Parathyroid adenoma (tissue), 2 donors: Measurements from ENCODE around the gene LINGO4.

Source experiments
- H2AFZ ChIP-seq: fragments of 300-600 bp; sonication (generic); one replicate; pipeline ENCODE4 v1.7.0; 2017; ENCODE audit warnings: antibody characterized with exemption, mild to moderate bottlenecking
- H3K27ac ChIP-seq: fragments of 300-600 bp; sonication (generic); one replicate; pipeline ENCODE4 v1.7.0; 2017
- H3K27me3 ChIP-seq: fragments of 300-600 bp; sonication (generic); one replicate; pipeline ENCODE4 v1.7.0; 2017; ENCODE audit warnings: low read length; ENCODE audit not compliant: control insufficient read depth, insufficient read depth
- H3K36me3 ChIP-seq: fragments of 300-600 bp; sonication (generic); one replicate; pipeline ENCODE4 v1.7.0; 2017; ENCODE audit warnings: low read length; ENCODE audit not compliant: control insufficient read depth, insufficient read depth
- H3K4me1 ChIP-seq: fragments of 300-600 bp; sonication (generic); one replicate; pipeline ENCODE4 v1.7.0; 2017; ENCODE audit warnings: control low read depth
- H3K4me2 ChIP-seq: fragments of 300-600 bp; sonication (generic); one replicate; pipeline ENCODE4 v1.7.0; 2017; ENCODE audit warnings: low read length
- H3K4me3 ChIP-seq: fragments of 300-600 bp; sonication (generic); one replicate; pipeline ENCODE4 v1.7.0; 2017; ENCODE audit warnings: low read depth, low read length
- H3K79me2 ChIP-seq: fragments of 300-600 bp; sonication (generic); one replicate; pipeline ENCODE4 v1.7.0; 2017; ENCODE audit warnings: control low read depth
- H3K9ac ChIP-seq: fragments of 300-600 bp; sonication (generic); one replicate; pipeline ENCODE4 v1.7.0; 2017; ENCODE audit warnings: mild to moderate bottlenecking
- H3K9me3 ChIP-seq: fragments of 300-600 bp; sonication (generic); one replicate; pipeline ENCODE4 v1.7.0; 2017; ENCODE audit warnings: low read length; ENCODE audit not compliant: control insufficient read depth
- CTCF ChIP-seq: fragments of 300-600 bp; sonication (generic); IDR thresholded peaks from one replicate; pipeline ENCODE4 v1.7.0; 2017; ENCODE audit warnings: antibody characterized with exemption, mild to moderate bottlenecking
- donor health status: primary hyperparathyroidism.

LINGO4 gene

GRCh38 chr1:151819227-151819835, 14.1 kb upstream of the LINGO4 start:
- no peaks in the 10 kb centered on the region for H3K4me1 ChIP-seq
- no peak overlapping the region for H3K9ac ChIP-seq
- no peaks in the 10 kb centered on the region for H3K36me3 ChIP-seq
- TF ChIP-seq CTCF: no peak
- no peaks in the 10 kb centered on the region for H3K27me3 ChIP-seq
- peaks cover 2% of the 10 kb centered on the region for H3K79me2 ChIP-seq
- no peak overlapping the region for H3K4me3 ChIP-seq
- no peak overlapping the region for H3K4me2 ChIP-seq
- H2AFZ ChIP-seq: no peak overlapping the region
- no peak overlapping the region for H3K27ac ChIP-seq
- no peaks in the 10 kb centered on the region for H3K9me3 ChIP-seq

- Histone ChIP-seq H3K27me3 (no peaks in the 10 kb centered on the region), H3K9me3 (no peaks in the 10 kb centered on the region), H3K4me3 (no peak overlapping the region), H3K27ac (no peak overlapping the region), H3K36me3 (no peaks in the 10 kb centered on the region), H3K4me1 (no peaks in the 10 kb centered on the region), H3K79me2 (peaks cover 2% of the 10 kb centered on the region), H3K9ac (no peak overlapping the region), H2AFZ (no peak overlapping the region), H3K4me2 (no peak overlapping the region)
- no peak for TF ChIP-seq CTCF
Observed at GRCh38 chr1:151817353-151817730, 12.1 kb upstream of the LINGO4 start.

GRCh38 chr1:151816548-151817352, 11.5 kb upstream of the LINGO4 start:
- H3K4me3 ChIP-seq: no peak overlapping the region
- no peaks in the 10 kb centered on the region for H3K27me3 ChIP-seq
- no peaks in the 10 kb centered on the region for H3K4me1 ChIP-seq
- H3K79me2 ChIP-seq: peaks cover 2% of the 10 kb centered on the region
- H3K27ac ChIP-seq: no peak overlapping the region
- H3K4me2 ChIP-seq: no peak overlapping the region
- H3K9me3 ChIP-seq: no peaks in the 10 kb centered on the region
- no peak overlapping the region for H2AFZ ChIP-seq
- H3K9ac ChIP-seq: no peak overlapping the region
- no peaks in the 10 kb centered on the region for H3K36me3 ChIP-seq
- no peak for TF ChIP-seq CTCF

- H3K4me2 ChIP-seq: no peak overlapping the region
- no peak overlapping the region for H2AFZ ChIP-seq
- H3K9me3 ChIP-seq: no peaks in the 10 kb centered on the region
- no peak overlapping the region for H3K27ac ChIP-seq
- no peaks in the 10 kb centered on the region for H3K4me1 ChIP-seq
- peaks cover 2% of the 10 kb centered on the region for H3K79me2 ChIP-seq
- no peak overlapping the region for H3K9ac ChIP-seq
- no peak for TF ChIP-seq CTCF
- no peak overlapping the region for H3K4me3 ChIP-seq
- no peaks in the 10 kb centered on the region for H3K36me3 ChIP-seq
- no peaks in the 10 kb centered on the region for H3K27me3 ChIP-seq
Observed at GRCh38 chr1:151815716-151816327, 10.6 kb upstream of the LINGO4 start.
